Measurements from ENCODE around the gene FANCC. TPM values are rescaled to one million over a fixed set of nuclear protein-coding genes. Genes with fewer than 3 reads are reported as not detected.

Gene FANCC
- polyA plus RNA-seq, 1 of the 3 experiments (the other 2 are of a cell fraction): 3.5 TPM

DNA sequence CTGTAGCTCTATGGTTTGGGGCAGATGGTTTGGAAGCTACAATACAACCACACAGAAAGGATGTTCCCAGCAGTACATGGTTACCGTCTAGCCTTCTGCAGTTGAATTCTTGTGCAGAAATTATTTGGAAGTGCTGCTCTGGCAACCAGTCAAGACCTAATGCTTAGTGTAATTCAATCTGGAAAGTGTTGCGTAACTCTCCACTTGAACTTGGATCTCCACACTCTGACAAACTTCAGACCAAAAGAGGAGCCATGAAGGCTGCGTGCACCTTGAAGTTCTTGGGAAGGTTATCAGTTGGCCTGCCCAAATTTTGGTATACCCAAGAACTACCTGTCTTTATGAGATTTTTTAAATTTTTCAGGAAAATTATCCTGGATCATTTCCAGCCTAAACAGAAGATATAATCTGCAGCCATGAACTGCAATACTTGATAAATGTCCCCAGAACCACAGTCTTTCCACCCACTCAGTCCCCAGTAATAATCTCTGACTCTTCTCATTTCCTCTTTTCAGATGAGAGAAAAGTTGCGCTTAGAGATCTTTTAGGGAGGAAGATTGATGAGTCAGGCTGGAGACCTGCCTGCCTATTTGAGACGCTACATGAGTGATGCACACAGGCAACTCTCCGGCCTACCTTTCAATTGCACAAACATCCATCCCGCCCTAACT lies 159.9 kb downstream of the FANCC start:
- WGBS (ENCODE audit: low lambda C conversion rate): 29% methylated on average over 7 of the region's 7 CpGs
- Histone ChIP-seq H3K9me3 (no peaks in the 10 kb centered on the region), H2AFZ (ENCODE audit: low read depth) (peak overlapping the region; percentile 24; the same call in 1 of the 2 replicates), H3K79me2 (ENCODE audit: insufficient read depth) (no peaks in the 10 kb centered on the region), H3K9ac (peak overlapping the region; percentile 4; the same call in 1 of the 2 replicates), H3F3A (replicated peaks; ENCODE audit: insufficient read depth) (peaks cover 25% of the 10 kb centered on the region), H3K4me1 (ENCODE audit: control insufficient read depth in 1 of 2, insufficient read depth in 2 of 2, low read depth in 1 of 2, low read length in 1 of 2) (peaks cover 27 to 28% of the 10 kb centered on the region in 2 experiments), H3K4me3 (ENCODE audit: low read depth in 2 of 2, low read length in 1 of 2) (peak overlapping the region in 1 of 2 experiments; percentile 25; a peak in 2 of 4 replicates), H3K9me2 (no peaks in the 10 kb centered on the region), H3K27ac (ENCODE audit: low read depth in 2 of 2, low read length in 1 of 2) (peak overlapping the region; percentile 82 to 95), H4K20me1 (ENCODE audit: insufficient read depth) (no peaks in the 10 kb centered on the region), H3K36me3 (replicated peaks in 1 of 2; ENCODE audit: control insufficient read depth in 1 of 2, insufficient read depth in 2 of 2, low read length in 1 of 2) (no peaks in the 10 kb centered on the region), H3K4me2 (peak overlapping the region; percentile 59; the same call in 1 of the 2 replicates), H3K27me3 (ENCODE audit: insufficient read depth) (no peaks in the 10 kb centered on the region)
- peak; percentile 53 for DNase-seq
- ChIA-PET POLR2A (no interaction called here), CTCF (interaction anchor here (1.3 to 3.2 kb wide), 3 partner anchors 10 to 107 kb away, joined by 3 to 10 read pairs (median 5); no protein-coding TSS in a partner anchor)
- TF ChIP-seq, protein P1, sequence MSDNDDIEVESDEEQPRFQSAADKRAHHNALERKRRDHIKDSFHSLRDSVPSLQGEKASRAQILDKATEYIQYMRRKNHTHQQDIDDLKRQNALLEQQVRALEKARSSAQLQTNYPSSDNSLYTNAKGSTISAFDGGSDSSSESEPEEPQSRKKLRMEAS (IDR thresholded peaks at IDR 0.05; ENCODE audit: low read depth): 0 out of 2 replicates have a peak, but pooled peaks have one; percentile 25
- TF ChIP-seq, protein P2, sequence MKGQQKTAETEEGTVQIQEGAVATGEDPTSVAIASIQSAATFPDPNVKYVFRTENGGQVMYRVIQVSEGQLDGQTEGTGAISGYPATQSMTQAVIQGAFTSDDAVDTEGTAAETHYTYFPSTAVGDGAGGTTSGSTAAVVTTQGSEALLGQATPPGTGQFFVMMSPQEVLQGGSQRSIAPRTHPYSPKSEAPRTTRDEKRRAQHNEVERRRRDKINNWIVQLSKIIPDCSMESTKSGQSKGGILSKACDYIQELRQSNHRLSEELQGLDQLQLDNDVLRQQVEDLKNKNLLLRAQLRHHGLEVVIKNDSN (IDR thresholded peaks at IDR 0.05; ENCODE audit: borderline replicate concordance, low read depth): no peak
- no peak for TF ChIP-seq RFX5 (IDR thresholded peaks at IDR 0.05; ENCODE audit: low read length)
- peak; percentile 71; the same call in 1 of the 2 replicates for TF ChIP-seq TEAD4 (IDR thresholded peaks at IDR 0.05; ENCODE audit: borderline replicate concordance, insufficient read depth)
- TF ChIP-seq YY1 (IDR thresholded peaks at IDR 0.05; ENCODE audit: low read depth): no peak
- peak; percentile 35 for TF ChIP-seq MXI1 (IDR thresholded peaks at IDR 0.05; ENCODE audit: low read depth, low read length)
- TF ChIP-seq, protein P3, sequence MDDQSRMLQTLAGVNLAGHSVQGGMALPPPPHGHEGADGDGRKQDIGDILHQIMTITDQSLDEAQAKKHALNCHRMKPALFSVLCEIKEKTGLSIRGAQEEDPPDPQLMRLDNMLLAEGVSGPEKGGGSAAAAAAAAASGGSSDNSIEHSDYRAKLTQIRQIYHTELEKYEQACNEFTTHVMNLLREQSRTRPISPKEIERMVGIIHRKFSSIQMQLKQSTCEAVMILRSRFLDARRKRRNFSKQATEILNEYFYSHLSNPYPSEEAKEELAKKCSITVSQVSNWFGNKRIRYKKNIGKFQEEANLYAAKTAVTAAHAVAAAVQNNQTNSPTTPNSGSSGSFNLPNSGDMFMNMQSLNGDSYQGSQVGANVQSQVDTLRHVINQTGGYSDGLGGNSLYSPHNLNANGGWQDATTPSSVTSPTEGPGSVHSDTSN (IDR thresholded peaks at IDR 0.05): peak; percentile 65
- peak; percentile 76 for TF ChIP-seq TCF12 (IDR thresholded peaks at IDR 0.05)
- TF ChIP-seq, protein P4, sequence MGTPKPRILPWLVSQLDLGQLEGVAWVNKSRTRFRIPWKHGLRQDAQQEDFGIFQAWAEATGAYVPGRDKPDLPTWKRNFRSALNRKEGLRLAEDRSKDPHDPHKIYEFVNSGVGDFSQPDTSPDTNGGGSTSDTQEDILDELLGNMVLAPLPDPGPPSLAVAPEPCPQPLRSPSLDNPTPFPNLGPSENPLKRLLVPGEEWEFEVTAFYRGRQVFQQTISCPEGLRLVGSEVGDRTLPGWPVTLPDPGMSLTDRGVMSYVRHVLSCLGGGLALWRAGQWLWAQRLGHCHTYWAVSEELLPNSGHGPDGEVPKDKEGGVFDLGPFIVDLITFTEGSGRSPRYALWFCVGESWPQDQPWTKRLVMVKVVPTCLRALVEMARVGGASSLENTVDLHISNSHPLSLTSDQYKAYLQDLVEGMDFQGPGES (IDR thresholded peaks at IDR 0.05; ENCODE audit: low read depth, low read length): no peak
- no peak for TF ChIP-seq GABPA (IDR thresholded peaks at IDR 0.05; ENCODE audit: low read depth)
- TF ChIP-seq NRF1 (IDR thresholded peaks at IDR 0.05; ENCODE audit: low read depth, low read length): no peak
- no peak for TF ChIP-seq ELF1 (IDR thresholded peaks at IDR 0.05)
- peak; percentile 27 for TF ChIP-seq JUND (IDR thresholded peaks at IDR 0.05)
- 0 out of 2 replicates have a peak, but pooled peaks have one; percentile 35 for TF ChIP-seq FOXM1 (IDR thresholded peaks at IDR 0.05; ENCODE audit: low read depth)
- peak; percentile 58 to 62; a peak in 3 of 4 replicates for TF ChIP-seq EP300 (IDR thresholded peaks at IDR 0.05; ENCODE audit: borderline replicate concordance in 1 of 2, low read depth in 1 of 2, low read length in 1 of 2)
- peak; percentile 33; the same call in 1 of the 2 replicates for TF ChIP-seq FOSL2 (IDR thresholded peaks at IDR 0.05; ENCODE audit: borderline replicate concordance, low read depth)
- TF ChIP-seq RAD21 (IDR thresholded peaks at IDR 0.05; ENCODE audit: low read length): no peak
- peak; percentile 57 for TF ChIP-seq CHD2 (IDR thresholded peaks at IDR 0.05; ENCODE audit: low read length, partially characterized antibody)
- TF ChIP-seq TAF1 (IDR thresholded peaks at IDR 0.05; ENCODE audit: borderline replicate concordance, low read depth, low read length): peak; percentile 35; the same call in 1 of the 2 replicates
- TF ChIP-seq FOXJ3 (CRISPR knock-in tag; IDR thresholded peaks at IDR 0.05): no peak
- TF ChIP-seq RXRA (IDR thresholded peaks at IDR 0.05; ENCODE audit: borderline replicate concordance, low read depth): peak; percentile 43; the same call in 1 of the 2 replicates
- TF ChIP-seq NFIC (IDR thresholded peaks at IDR 0.05; ENCODE audit: borderline replicate concordance): peak; percentile 91
- TF ChIP-seq, protein P5, sequence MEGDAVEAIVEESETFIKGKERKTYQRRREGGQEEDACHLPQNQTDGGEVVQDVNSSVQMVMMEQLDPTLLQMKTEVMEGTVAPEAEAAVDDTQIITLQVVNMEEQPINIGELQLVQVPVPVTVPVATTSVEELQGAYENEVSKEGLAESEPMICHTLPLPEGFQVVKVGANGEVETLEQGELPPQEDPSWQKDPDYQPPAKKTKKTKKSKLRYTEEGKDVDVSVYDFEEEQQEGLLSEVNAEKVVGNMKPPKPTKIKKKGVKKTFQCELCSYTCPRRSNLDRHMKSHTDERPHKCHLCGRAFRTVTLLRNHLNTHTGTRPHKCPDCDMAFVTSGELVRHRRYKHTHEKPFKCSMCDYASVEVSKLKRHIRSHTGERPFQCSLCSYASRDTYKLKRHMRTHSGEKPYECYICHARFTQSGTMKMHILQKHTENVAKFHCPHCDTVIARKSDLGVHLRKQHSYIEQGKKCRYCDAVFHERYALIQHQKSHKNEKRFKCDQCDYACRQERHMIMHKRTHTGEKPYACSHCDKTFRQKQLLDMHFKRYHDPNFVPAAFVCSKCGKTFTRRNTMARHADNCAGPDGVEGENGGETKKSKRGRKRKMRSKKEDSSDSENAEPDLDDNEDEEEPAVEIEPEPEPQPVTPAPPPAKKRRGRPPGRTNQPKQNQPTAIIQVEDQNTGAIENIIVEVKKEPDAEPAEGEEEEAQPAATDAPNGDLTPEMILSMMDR (IDR thresholded peaks at IDR 0.05): no peak
- TF ChIP-seq SIN3A (IDR thresholded peaks at IDR 0.05; ENCODE audit: borderline replicate concordance, low read depth, low read length): no peak; the same call in 1 of the 2 replicates
- peak; percentile 46; the same call in 1 of the 2 replicates for TF ChIP-seq POLR2AphosphoS5 (IDR thresholded peaks at IDR 0.05; ENCODE audit: low read depth, low read length)
- peak; percentile 89 for TF ChIP-seq RCOR1 (IDR thresholded peaks at IDR 0.05; ENCODE audit: low read length)
- TF ChIP-seq MEF2A (IDR thresholded peaks at IDR 0.05; ENCODE audit: borderline replicate concordance, low read depth): peak; percentile 33; the same call in 1 of the 2 replicates
- TF ChIP-seq, protein P6, sequence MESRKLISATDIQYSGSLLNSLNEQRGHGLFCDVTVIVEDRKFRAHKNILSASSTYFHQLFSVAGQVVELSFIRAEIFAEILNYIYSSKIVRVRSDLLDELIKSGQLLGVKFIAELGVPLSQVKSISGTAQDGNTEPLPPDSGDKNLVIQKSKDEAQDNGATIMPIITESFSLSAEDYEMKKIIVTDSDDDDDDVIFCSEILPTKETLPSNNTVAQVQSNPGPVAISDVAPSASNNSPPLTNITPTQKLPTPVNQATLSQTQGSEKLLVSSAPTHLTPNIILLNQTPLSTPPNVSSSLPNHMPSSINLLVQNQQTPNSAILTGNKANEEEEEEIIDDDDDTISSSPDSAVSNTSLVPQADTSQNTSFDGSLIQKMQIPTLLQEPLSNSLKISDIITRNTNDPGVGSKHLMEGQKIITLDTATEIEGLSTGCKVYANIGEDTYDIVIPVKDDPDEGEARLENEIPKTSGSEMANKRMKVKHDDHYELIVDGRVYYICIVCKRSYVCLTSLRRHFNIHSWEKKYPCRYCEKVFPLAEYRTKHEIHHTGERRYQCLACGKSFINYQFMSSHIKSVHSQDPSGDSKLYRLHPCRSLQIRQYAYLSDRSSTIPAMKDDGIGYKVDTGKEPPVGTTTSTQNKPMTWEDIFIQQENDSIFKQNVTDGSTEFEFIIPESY (IDR thresholded peaks at IDR 0.05; ENCODE audit: borderline replicate concordance, low read depth): no peak
